ENCODE data around the gene ZNF81. TPM values are rescaled to one million over a fixed set of nuclear protein-coding genes. Genes with fewer than 3 reads are reported as not detected.

ZNF81 gene
- total RNA-seq, 1 donor from 2014 or later, result 10.1 TPM

GRCh38 chrX:47864785-47865184, 28.1 kb downstream of the ZNF81 start:
- Mint-ChIP-seq H3K4me3 (no peak overlapping the region), H3K27me3 (ENCODE audit: low read depth) (no peaks in the 10 kb centered on the region), H3K36me3 (ENCODE audit: low read depth) (peaks cover 4% of the 10 kb centered on the region), H3K4me1 (no peaks in the 10 kb centered on the region), H3K9me3 (no peaks in the 10 kb centered on the region), H3K27ac (ENCODE audit: unreplicated experiment) (no peak overlapping the region)
- no peak for DNase-seq (ENCODE audit: low read depth, low spot score)
- TF ChIP-seq CTCF (conservative IDR thresholded peaks at IDR 0.05), result no peak

- peaks cover 6% of the 10 kb centered on the region for H3K9me3 Mint-ChIP-seq
- no peak overlapping the region for H3K27ac Mint-ChIP-seq (ENCODE audit: unreplicated experiment)
- no peak overlapping the region for H3K4me3 Mint-ChIP-seq
- H3K4me1 Mint-ChIP-seq, result peaks cover 12% of the 10 kb centered on the region
- peaks cover 13% of the 10 kb centered on the region for H3K36me3 Mint-ChIP-seq (ENCODE audit: low read depth)
- no peaks in the 10 kb centered on the region for H3K27me3 Mint-ChIP-seq (ENCODE audit: low read depth)
- no peak for TF ChIP-seq CTCF (conservative IDR thresholded peaks at IDR 0.05)
- no peak for DNase-seq (ENCODE audit: low read depth, low spot score)
Measured at GRCh38 chrX:47873123-47873522, 36.4 kb downstream of the ZNF81 start.

GRCh38 chrX:47877327-47877726, 40.6 kb downstream of the ZNF81 start:
- Mint-ChIP-seq H3K27ac (ENCODE audit: unreplicated experiment) (no peak overlapping the region), H3K9me3 (peaks cover 18% of the 10 kb centered on the region), H3K27me3 (ENCODE audit: low read depth) (no peaks in the 10 kb centered on the region), H3K4me1 (peaks cover 12% of the 10 kb centered on the region), H3K4me3 (no peak overlapping the region), H3K36me3 (ENCODE audit: low read depth) (peaks cover 40% of the 10 kb centered on the region)
- no peak for TF ChIP-seq CTCF (conservative IDR thresholded peaks at IDR 0.05)
- no peak for DNase-seq (ENCODE audit: low read depth, low spot score)

GRCh38 chrX:47878198-47878597, 41.5 kb downstream of the ZNF81 start:
- H3K9me3 Mint-ChIP-seq, result peaks cover 19% of the 10 kb centered on the region
- no peaks in the 10 kb centered on the region for H3K27me3 Mint-ChIP-seq (ENCODE audit: low read depth)
- H3K36me3 Mint-ChIP-seq (ENCODE audit: low read depth), result peaks cover 40% of the 10 kb centered on the region
- no peak overlapping the region for H3K4me3 Mint-ChIP-seq
- peaks cover 12% of the 10 kb centered on the region for H3K4me1 Mint-ChIP-seq
- TF ChIP-seq CTCF (conservative IDR thresholded peaks at IDR 0.05), result no peak
- no peak for DNase-seq (ENCODE audit: low read depth, low spot score)
- H3K27ac Mint-ChIP-seq (ENCODE audit: unreplicated experiment), result no peak overlapping the region

GRCh38 chrX:47879463-47879862, 42.8 kb downstream of the ZNF81 start:
- DNase-seq (ENCODE audit: low read depth, low spot score), result no peak
- peaks cover 7% of the 10 kb centered on the region for H3K4me1 Mint-ChIP-seq
- no peak overlapping the region for H3K4me3 Mint-ChIP-seq
- H3K36me3 Mint-ChIP-seq (ENCODE audit: low read depth), result peaks cover 38% of the 10 kb centered on the region
- TF ChIP-seq CTCF (conservative IDR thresholded peaks at IDR 0.05), result no peak
- no peaks in the 10 kb centered on the region for H3K27me3 Mint-ChIP-seq (ENCODE audit: low read depth)
- peaks cover 16% of the 10 kb centered on the region for H3K9me3 Mint-ChIP-seq
- H3K27ac Mint-ChIP-seq (ENCODE audit: unreplicated experiment), result no peak overlapping the region

- Mint-ChIP-seq H3K27ac (ENCODE audit: unreplicated experiment) (no peak overlapping the region), H3K4me1 (no peaks in the 10 kb centered on the region), H3K4me3 (no peak overlapping the region), H3K27me3 (ENCODE audit: low read depth) (no peaks in the 10 kb centered on the region), H3K9me3 (peaks cover 25% of the 10 kb centered on the region), H3K36me3 (ENCODE audit: low read depth) (peaks cover 52% of the 10 kb centered on the region)
- no peak for DNase-seq (ENCODE audit: low read depth, low spot score)
- TF ChIP-seq CTCF (conservative IDR thresholded peaks at IDR 0.05), result no peak
Measured at GRCh38 chrX:47880927-47881326, 44.2 kb downstream of the ZNF81 start.

Data from neural crest cell (in vitro differentiated cells).